Renal cortical epithelial cell (primary cell): ENCODE results near the gene ENG. TPM values are rescaled to one million over a fixed set of nuclear protein-coding genes. Genes with fewer than 3 reads are reported as not detected.
A peak's percentile ranks its signal among the peaks of the same experiment; 100 is the strongest.
"Not testable (repeated sequence)": the region's sequence is repeated elsewhere in the genome, so short reads cannot be mapped to it uniquely, and the experiment has no call there.

Source experiments
- DNase-seq: peaks from one replicate; pipeline ENCODE4 v3.0.0-alpha.2; 2011; ENCODE audit warnings: low read depth
- total RNA-seq: library from RNA; depleted of rRNA; stranded (reverse); fragments of >200 nt; gene quantifications from 2 replicates; pipeline ENCODE4 v1.2.3, GENCODE V29; 2014

Gene ENG
- total RNA-seq, 1 donor from 2014 or later, result 6.8 TPM

DNA sequence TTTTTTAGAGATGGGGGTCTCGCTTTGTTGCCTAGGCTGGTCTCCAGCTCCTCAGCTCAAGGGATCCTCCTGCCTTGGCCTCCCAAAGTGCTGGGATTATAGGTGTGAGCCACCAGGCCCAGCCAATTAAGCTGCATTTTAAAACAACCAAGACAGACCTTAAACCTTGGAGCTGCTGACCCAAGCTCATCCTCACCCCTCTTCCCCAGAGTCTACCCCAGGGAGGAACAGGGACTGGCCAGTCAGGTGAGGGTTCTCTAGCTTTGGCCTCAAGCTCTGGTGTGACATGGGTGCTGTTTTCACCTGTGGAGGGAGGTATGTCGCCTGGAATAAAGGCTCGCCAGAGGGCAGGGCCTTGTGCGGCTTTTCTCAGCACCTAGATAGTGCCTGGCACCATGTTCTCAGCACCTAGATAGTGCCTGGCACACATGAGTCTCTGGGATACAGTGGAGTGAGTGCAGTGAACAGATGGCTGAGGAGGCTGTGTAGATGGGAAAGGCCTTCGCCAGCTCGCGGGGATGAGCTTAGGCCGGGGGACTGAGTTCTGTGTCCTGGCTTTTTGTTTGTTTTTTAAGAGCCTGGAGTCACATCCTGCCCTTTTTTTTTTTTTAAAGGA, 61.3 kb downstream of the ENG start:
- no peak for DNase-seq

DNA sequence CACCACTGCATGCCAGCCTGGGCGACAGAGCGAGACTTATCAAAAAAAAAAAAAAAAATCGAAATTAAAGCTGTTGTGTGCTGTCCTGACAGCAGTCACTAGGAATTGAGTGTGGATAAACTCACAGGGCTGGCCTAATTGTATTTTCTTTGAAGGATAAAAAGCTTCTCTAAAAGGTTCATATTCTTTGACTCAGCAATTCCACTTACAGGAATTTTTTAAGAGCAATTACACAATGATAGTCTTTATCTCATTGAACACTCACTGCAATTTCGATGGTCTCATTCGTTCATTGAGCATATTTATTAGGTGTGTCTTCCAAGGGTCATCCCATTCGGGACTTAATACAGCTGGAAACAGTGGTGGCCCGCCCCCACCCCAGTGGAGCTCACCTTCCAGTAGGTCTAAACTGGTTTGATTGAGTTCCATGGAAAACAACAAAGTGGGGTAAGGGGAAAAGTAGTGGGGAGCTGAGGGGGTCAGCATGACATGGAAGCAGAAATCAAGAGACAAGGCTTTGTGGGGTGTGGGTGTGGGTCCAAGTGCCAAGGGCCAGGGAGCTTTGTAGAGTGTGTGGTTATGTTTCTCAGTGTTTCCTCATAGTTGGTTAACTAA, 61.9 kb downstream of the ENG start:
- DNase-seq, result no peak

DNA sequence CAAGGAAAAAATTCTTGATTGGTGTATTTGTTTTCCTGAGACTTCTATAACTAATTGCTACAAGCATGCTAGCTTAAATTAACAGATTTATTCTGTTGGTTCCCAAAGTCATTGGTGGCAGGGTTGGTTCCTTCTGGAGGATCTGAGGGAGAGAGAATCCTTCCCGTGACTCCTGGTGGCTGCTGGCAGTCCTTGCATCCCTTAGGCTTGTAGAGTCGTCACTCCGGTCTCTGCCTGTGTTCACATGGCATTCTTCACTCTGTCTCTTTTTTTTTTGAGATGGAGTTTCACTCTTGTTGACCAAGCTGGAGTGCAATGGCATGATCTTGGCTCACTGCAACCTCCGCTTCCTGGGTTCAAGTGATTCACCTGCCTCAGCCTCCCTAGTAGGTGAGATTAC, 63.4 kb downstream of the ENG start:
- DNase-seq, result no peak

DNA sequence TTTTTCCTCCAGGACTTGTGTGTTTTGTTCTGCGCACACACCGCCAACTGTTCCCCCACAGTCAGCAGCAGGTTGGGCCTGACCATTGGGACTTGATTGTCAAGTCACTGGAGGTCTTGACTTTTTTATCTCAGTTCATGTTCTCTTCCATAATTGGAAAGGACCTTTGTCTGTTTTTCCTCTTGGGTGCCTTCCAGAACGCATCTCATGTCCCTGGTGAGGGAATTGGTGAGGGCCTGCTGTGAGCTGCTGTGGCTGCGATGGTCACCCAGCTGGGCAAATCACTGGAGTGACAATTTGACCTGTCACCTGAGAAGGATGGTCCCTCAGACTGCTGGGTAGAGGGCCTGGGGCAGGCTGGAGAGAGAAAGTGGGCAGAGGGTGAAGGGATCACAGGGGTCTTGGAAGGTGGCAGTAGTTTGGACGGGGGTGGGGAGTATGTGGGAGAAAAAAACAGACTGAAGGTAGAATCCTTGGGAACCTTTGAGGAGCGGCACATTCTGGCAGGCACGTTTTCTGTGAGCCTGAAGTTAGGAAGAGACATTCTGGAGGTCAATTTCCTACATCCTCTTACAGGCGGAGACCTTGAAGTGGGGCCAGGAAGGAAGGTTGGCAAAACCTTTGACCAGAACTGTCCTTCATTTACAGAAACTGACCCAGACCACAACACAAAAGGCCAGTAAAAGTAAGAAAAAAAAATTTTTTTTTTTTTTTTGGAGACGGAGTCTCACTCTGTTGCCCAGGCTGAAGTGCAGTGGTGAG, 64.2 kb downstream of the ENG start:
- DNase-seq, result no peak

DNA sequence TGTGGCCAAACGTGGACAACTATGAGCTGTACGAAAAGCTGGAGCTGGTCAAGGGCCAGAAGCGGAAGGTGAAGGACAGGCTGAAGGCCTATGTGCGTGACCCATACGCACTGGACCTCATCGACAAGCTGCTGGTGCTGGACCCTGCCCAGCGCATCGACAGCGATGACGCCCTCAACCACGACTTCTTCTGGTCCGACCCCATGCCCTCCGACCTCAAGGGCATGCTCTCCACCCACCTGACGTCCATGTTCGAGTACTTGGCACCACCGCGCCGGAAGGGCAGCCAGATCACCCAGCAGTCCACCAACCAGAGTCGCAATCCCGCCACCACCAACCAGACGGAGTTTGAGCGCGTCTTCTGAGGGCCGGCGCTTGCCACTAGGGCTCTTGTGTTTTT, 65.3 kb downstream of the ENG start:
- no peak for DNase-seq

DNA sequence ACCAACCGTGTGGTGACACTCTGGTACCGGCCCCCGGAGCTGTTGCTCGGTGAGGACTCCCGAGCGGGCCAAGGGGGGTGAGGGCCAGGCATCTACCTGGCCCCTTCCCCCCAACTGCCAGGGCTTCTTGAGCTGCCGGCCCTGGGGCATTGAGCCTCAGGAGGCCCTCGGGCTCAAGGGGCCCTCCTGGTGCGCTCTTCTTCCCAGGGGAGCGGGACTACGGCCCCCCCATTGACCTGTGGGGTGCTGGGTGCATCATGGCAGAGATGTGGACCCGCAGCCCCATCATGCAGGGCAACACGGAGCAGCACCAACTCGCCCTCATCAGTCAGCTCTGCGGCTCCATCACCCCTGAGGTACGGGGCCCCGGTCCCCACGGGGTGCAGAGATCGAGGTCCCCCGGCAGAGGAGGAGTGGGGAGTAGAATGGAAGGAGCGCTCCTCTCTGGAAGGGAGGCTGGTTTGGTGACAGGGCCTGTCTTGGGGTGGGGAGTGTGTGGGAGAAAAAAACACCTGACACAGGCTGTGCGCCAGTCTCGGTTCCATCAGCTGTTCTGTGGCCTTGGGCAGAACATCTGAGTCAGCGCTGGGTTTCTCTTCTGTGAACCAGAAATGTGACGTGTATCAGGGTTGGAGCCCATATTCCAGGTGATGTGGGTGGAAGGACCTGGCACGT, 66.0 kb downstream of the ENG start:
- DNase-seq, result no peak

DNA sequence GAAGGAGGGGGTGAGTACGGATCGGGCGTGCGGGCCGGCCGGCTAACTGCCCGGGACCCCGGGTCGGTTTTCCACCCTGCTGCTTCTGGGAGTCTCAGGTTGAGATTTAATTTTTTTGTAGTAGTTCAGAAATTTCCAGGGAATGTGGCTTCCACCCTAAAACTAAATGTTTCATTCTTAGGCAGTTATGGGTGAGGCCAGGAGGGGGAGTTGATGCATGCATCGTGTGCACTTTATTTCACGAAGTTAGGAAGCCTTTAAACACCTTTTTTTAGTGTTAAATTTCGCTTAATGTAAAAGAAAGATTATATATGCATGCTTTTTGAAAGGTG, 67.7 kb downstream of the ENG start:
- no peak for DNase-seq

DNA sequence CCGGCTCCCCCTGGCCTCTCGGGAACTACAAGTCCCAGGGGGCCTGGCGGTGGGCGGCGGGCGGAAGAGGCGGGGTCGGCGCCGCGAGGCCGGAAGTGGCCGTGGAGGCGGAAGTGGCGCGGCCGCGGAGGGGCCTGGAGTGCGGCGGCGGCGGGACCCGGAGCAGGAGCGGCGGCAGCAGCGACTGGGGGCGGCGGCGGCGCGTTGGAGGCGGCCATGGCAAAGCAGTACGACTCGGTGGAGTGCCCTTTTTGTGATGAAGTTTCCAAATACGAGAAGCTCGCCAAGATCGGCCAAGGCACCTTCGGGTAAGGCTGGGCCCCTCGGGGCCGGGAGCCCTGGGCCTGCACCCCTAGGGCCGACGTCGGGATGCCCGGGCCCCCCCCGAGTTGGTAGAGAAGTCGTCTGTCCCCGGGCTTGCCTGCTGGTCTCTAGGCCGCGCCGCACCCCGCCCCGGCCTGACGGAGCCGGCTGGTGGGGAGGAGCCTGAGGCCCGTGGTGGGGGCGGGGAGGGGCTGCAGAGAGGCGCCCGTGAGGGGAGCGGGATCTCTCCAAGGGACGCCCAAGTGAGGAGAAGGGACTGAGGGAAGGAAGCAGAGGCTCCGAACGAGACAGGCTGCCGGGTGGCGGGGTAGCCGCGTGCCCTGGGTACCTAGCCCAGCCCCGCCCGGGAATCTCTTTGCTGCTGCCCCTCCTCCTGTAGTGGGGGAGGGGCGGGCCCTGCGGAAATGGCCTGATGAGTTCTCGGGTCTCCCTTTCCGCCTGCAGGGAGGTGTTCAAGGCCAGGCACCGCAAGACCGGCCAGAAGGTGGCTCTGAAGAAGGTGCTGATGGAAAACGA, 68.3 kb downstream of the ENG start, which contains the start of gene CDK9:
CDK9 (plus strand) TSS at position 102 of the 840 bp plus-strand sequence; CDS start at position 217, 115 bp downstream.
- peak; percentile 49 for DNase-seq

DNA sequence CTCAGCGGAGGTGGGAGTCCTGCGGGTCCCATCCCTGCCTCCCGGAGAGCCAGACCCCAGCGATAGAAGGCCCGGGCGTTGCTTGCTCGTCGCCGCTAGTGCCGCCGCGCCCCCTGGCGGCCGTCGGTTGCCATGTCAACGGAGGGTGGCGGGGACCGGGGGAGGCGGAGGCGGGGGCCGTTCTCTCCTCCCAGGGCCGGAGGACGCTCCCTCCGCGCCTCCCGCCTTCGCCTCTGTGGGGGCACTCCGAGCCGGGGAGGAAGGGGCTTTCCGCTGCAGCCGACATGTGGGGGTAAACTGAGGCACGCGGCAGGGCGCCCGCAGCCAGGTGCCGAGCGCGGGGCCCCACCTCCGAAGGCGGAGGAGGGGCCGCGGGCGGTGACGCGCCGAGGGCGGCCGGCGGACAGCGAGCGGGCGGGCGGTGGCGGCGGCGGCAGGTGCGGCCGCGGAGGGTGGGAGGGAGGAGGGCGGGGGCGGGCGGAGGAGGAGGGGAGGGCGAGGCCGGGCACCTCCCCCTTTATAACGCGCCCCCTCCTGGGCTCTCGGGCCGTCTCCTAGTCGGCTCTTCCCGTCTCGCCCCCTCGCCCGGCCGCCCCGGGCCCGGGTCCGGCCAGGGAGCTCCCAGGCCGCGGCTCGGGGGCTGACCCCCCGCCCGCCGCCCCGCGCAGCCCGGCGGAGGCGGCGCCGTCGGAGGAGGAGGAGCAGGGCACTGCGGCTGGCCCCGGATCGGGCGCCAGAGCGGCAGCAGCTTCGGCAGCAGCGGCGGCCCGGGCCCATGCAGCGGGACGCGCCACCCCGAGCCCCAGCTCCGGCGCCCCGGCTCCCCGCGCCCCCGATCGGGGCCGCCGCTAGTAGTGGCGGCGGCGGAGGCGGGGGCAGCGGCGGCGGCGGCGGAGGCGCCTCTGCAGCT, 69.2 kb downstream of the ENG start:
- DNase-seq, result peak; percentile 33

DNA sequence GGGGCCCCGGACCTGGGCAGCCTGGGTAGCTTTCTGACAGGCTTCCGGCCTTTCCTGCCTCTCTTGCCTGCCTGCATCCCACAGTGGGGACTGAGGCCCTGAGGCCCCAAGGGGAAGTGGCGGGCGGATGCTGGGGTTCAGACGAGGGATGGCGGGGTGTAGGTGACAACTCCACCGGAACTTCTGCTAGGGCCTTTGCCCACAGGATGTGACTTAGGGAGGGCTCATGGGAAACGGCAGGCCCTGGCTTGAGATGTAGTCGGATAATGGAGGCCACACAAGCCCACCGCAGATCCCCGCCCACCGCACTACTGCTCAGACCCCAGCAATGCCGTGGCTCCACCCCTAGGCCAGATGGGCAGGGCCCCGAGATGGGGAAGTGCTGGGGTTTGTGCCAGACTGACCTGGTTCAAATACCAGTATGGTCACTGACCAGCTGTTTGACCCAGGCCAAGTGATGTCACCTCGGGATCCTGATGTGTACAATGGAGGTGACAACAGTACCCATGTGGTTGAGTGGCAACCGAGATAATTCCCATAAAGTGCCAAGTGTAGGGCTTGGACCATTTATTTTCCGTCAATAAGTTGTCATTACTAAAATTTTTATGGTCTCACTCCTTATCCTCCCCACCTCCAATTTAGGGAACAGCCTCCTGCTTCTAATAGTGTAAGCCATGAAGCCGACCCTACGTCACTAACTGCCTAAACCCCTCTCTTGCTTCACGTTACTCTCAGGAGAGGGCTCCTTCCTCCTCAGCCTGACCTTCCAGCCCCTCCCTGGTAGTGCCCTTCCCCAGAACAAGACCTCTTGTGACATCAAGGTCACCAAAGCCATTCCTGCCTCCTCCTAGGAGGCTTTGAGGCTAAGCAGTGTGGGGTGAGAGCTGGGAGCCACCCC, 71.1 kb downstream of the ENG start:
- no peak for DNase-seq

DNA sequence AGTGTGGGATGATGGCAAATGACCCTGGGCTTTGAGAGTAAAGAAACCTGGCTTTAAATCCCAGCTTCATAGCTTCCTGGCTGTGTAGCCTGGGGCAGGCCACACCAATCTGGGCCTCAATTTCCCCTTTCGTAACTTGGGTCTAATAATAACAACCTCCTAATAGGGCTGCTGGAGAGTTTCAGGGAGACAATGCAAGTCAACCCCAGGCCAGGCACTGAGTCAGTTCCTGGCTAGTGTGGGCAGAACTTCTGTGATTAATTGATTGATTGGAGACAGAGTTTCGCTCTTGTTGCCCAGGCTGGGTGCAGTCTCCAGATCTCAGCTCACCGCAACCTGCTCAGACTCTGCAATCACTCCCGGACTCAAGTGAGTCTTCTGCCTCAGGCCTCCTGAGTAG, 72.7 kb downstream of the ENG start:
- DNase-seq, result no peak

DNA sequence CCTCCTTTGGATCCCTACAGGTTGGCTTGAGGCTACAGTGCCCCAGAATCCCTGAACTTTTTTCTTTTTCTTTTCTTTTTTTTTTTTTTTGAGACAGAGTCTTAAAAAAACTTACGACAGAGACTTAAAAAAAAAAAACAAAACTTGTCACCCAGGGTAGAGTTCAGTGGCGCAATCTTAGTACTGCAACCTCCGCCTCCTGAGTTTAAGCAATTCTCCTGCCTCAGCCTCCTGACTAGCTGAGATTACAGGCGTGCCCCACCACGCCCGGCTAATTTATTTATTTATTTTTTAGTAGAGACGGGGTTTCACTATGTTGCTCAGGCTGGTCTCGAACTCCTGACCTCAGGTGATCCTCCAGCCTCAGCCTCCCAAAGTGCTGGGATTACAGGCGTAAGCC, 73.5 kb downstream of the ENG start:
- not testable (repeated sequence) for DNase-seq

DNA sequence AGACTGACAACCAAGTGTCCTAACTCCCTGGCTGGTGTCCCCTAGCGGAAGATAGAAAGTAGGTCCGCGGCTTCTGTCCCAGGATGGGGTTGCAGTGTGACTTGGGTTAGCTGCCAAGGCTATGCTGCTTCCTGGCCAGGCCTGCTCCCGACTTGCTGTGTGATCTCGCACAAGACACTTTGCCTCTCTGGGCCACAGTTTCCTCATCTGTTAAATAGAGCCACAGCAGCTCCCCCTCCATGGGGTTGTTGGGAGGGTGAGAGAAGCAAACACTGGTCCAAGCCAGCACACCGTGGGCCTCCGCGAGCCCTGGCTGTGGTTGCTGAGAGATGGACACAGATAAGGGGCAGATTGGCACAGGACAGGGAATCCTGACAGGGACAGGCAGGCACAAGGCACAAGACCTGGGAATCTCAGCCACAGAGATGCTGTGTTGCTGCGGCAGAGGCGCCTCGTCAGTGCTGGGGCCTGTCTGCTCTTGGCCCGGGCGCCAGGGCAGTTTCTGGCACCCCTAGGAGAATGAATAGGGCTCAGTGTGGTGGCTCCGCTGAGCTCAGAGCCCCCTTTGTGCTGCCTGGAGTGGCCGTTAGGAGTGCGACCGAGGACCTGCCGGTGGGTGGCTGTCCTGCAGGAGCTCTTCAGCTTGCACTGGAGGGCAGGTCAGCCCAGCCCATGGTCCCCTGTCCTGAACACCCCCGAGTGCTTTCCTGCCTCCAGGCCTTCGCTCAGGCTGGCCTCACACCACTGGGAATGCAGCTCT, 74.2 kb downstream of the ENG start:
- DNase-seq, result no peak

DNA sequence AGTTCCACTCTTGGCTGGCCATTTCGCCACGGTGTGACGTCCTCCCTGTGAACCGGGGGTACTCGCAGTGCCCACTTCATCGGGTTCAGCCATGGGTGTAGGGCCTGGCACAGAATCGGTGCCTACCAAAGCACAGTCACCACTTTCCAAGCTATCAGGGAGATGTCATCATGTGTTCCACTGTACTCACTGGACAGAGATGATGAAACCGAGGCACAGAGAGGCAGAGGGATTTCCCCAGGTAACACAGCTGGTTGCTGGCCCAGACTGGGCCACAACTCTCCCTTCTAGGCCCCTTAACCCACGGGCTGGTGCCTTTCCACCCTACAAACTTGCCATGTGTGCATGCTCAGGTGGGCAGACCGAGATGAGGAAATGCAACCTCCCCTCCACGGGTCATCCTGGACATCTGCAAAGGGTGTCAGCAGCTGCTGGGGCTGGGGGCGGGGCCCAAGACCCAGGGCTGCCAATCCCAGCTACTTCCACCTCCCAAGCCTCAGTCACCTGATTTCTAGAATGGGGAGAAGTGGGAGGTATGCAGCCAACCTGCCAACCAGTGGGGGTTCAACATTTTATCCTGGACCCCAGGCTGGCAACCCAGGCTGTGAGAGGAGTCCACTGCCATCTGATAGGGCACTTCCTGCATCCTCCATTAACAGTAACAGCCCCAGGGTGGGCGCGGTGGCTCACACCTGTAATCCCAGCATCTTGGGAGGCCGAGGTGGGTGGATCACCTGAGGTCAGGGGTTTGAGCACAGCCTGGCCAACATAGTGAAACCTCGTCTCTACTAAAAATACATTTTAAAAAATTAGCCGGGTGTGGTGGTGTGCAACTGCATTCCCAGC, 75.1 kb downstream of the ENG start:
- no peak for DNase-seq

DNA sequence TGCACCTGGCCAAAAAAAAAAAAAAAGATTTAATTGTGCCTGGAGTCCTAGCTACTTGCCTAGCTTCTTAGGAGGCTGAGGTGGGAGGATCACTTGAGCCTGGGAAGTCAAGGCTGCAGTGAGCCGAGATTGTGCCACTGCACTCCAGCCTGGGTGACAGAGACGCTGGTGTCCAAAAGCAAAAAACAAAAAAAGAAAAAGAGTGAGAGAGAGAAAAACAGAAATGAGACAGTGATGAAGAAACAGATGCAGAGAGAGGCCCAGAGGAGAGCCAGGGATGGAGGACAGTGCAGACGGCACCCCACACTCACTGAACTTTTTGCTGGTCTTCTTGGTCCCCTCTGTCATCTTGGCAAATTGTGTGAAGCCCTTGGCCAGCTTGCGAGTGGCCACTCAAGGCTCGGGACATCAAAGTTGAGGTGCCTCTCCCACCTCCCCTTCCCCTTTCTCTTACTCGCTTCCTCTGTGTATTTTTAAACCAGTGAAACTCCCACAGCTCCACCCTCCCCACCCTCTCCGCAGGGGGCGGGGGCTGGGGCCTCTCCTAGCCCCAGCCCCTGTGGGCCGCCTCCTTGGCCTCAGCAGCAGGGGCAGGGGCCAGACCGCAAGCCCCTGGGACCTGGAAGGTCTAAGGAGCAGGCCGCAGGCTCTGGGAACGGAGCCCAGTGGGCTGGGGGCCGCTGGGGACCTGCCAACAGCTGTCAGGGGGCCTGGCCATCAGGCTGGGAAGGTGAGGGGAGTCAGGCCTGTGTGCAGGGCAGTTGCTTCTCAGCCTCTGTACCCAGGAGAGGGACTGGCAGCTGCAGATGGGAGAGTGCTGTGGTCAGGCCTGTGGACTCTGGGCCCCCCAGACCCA, 76.0 kb downstream of the ENG start, which contains the start of gene SH2D3C:
SH2D3C (minus strand) TSS at position 387 of the 856 bp plus-strand sequence; CDS start at position 348, 39 bp downstream.
- no peak for DNase-seq

DNA sequence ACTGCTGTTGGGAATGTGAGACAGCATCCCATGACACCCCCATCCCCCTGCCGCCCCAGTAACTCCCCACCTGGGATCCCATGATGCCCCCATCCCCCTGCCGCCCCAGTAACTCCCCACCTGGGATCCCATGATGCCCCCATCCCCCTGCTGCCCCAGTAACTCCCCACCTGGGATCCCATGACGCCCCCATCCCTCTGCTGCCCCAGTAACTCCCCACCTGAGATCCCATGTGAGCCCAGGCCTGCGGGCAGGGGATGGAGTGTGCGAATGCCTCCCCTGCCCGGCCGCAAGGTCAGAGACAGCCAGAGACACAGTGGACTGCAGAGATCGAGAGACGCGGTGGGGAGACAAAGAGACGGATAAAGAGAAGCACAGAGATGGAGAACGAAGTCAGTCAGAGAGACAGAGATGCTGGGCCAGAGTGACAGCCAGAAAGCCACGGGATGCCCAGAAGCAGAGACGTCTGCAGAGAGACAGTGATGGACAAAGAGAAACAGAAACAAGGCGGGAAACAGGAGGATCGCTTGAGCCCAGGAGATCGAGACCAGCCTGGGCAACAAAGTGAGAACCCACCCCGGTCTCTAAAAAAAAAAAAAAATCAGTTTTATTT, 77.0 kb downstream of the ENG start:
- no peak for DNase-seq
